Measurements from ENCODE around the gene RPS5. TPM values are rescaled to one million over a fixed set of nuclear protein-coding genes. Genes with fewer than 3 reads are reported as not detected.

Gene RPS5
- total RNA-seq, 2 donors from 2014 or later: 747 to 789 TPM

DNA sequence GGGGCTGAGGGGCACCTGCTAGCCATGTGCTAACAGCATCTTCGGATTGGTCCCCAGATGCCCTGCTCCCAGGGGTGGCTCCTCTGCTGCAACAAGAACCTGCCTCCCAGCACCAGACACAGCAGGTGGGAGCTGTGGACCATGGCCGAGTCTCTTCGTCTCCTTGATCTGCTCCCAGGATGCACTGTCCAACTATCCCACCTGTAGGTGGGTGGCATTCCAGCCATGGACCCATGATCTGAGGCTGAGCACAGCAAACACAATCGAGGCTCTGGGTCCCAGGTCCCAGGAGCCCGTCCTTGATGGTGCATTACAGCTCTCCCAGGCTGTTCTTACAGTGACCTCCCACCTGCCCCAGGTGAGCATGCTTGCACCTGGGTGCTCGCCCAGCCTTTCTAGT, 7.8 kb upstream of the RPS5 start:
- no peaks in the 10 kb centered on the region for H3K36me3 ChIP-seq
- no peak for DNase-seq (ENCODE audit: low spot score)
- TF ChIP-seq, protein P1, sequence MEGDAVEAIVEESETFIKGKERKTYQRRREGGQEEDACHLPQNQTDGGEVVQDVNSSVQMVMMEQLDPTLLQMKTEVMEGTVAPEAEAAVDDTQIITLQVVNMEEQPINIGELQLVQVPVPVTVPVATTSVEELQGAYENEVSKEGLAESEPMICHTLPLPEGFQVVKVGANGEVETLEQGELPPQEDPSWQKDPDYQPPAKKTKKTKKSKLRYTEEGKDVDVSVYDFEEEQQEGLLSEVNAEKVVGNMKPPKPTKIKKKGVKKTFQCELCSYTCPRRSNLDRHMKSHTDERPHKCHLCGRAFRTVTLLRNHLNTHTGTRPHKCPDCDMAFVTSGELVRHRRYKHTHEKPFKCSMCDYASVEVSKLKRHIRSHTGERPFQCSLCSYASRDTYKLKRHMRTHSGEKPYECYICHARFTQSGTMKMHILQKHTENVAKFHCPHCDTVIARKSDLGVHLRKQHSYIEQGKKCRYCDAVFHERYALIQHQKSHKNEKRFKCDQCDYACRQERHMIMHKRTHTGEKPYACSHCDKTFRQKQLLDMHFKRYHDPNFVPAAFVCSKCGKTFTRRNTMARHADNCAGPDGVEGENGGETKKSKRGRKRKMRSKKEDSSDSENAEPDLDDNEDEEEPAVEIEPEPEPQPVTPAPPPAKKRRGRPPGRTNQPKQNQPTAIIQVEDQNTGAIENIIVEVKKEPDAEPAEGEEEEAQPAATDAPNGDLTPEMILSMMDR (IDR thresholded peaks at IDR 0.05): no peak
- H3K27ac ChIP-seq: no peak overlapping the region
- no peak for ATAC-seq (ENCODE audit: insufficient number of reproducible peaks, low FRiP score, low read depth)
- no peak overlapping the region for H3K4me3 ChIP-seq
- H3K4me1 ChIP-seq (ENCODE audit: control insufficient read depth in 1 of 2, low read depth in 2 of 2): peaks cover 13 to 16% of the 10 kb centered on the region in 2 donors
- no peaks in the 10 kb centered on the region for H3K9me3 ChIP-seq
- no peaks in the 10 kb centered on the region for H3K27me3 ChIP-seq (replicated peaks; ENCODE audit: insufficient read depth)

DNA sequence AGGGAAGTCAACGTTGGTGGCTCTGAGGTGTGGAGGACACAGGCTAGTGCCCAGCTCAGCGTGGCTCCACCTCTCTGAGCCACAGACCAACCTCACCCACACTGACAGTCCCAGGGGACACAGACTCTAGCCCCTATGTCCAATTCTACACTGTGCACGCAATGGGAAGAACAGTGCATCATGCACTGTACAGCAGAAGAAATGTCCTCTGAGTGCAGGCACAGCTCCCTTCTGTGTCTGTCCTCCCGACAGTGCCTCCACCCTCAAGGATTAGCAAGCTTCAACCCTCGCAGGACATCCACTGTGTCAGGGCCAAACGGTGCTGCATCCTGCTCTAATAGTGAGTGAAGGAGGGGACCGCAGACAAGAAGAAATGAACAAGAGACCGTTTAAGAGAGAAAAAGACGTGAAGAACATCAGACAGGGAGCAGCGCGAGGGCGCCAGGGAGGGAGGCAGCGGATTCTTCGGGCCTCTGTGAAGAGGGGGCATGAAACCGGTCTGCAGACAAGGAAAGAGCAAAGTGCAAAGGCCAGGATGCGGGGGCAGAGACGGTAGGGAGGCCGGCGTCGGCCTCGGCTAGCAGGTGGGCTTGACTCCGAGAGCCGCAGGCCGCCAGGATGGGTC, 6.9 kb upstream of the RPS5 start:
- peaks cover 13 to 17% of the 10 kb centered on the region in 2 donors for H3K4me1 ChIP-seq (ENCODE audit: control insufficient read depth in 1 of 2, low read depth in 2 of 2)
- H3K36me3 ChIP-seq: no peaks in the 10 kb centered on the region
- DNase-seq (ENCODE audit: low spot score) (no peak), ATAC-seq (ENCODE audit: insufficient number of reproducible peaks, low FRiP score, low read depth) (peak; percentile 3)
- TF ChIP-seq, protein P1 (IDR thresholded peaks at IDR 0.05): no peak
- peak overlapping the region; percentile 79 to 81 for H3K27ac ChIP-seq
- H3K4me3 ChIP-seq: peak overlapping the region; percentile 83
- H3K27me3 ChIP-seq (replicated peaks; ENCODE audit: insufficient read depth): no peaks in the 10 kb centered on the region
- H3K9me3 ChIP-seq: no peaks in the 10 kb centered on the region

DNA sequence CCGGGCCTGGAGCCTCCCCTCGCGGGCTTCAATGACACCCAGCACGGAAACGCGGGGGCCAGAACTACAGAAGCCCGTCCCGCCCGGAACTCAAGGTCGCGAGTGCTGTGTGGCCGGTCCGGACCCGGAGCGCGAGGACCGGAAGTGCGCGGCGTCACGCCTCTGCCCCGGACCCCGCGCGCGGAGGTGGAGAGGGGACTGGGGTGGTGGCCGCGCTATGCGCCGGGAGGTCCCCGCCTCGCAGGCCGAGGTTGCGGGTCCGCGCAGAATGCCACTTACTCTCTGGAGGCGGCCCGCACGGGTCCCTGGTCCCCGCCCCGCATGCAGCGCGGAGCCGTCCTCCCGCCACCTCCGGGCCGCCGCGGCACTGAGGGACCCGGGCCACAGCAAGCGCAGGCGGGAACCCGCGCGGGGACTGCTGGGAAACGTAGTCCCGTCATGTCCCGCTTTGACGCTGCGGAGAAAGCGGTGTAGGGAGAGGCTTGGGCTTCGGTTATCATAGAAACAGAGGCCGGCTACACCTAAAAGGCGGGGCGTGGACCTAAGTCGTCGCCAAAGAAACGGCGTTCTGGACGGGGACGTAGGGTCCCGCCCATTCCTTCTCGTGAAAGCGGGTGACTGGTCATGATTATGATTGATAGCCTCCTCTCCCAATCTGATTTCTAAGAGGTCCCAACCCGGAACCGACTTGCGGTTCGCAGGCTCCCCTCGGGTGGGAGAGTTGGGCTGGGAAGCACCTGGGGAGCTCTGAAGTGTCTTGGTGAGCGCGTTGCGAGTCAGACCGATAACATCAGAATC, 6.2 kb upstream of the RPS5 start, which contains the start of gene ZNF837:
ZNF837 (minus strand) TSS at position 369 of the 798 bp plus-strand sequence. CDS start 11,698 bp downstream, outside the sequence.
- H3K27me3 ChIP-seq (replicated peaks; ENCODE audit: insufficient read depth): no peaks in the 10 kb centered on the region
- no peaks in the 10 kb centered on the region for H3K9me3 ChIP-seq
- ATAC-seq (ENCODE audit: insufficient number of reproducible peaks, low FRiP score, low read depth) (peak; percentile 98), DNase-seq (ENCODE audit: low spot score) (peak; percentile 92)
- peaks cover 16 to 24% of the 10 kb centered on the region in 2 donors for H3K4me1 ChIP-seq (ENCODE audit: control insufficient read depth in 1 of 2, low read depth in 2 of 2)
- TF ChIP-seq, protein P1 (IDR thresholded peaks at IDR 0.05): no peak
- peak within 1 kb of the TSS; percentile 83 for H3K4me3 ChIP-seq
- H3K27ac ChIP-seq: peak within 1 kb of the TSS; percentile 79 to 81
- H3K36me3 ChIP-seq: no peaks in the 10 kb centered on the region

DNA sequence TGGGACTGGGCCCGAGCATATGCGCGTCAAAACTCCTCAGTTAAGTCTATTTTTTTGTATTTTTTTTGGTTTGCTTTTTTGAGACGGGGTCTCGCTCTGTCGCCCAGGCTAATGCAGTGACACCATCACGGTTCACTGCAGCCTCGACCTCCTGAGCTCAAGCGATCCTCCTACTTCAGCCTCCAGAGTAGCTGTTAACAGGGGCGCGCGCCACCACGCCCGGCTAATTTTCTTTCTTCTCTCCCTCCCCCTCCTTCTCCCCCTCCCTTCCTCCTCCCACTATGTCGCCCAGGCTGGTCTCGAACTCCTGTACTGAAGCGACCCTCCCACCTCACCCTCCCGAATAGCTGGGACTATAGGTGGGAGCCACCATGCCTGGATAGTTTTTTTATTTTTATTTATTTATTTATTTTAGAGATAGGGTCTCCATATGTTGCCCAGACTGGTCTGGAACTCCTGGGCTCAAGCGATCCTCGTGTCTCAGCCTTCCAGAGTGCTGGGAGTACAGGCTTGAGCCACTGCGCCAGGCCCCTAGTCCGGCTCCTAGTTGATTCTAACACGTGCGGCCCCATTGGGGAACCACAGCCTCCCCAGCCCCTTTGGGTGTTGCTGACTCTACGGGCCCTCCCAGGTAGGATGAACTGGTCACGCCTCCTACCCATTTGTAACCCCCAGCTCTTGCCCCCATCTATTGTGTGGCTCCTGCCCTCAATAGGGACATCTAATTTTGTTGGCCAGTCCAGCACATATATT, 5.4 kb upstream of the RPS5 start:
- Histone ChIP-seq H3K4me3 (peak overlapping the region; percentile 83), H3K9me3 (no peaks in the 10 kb centered on the region), H3K4me1 (ENCODE audit: control insufficient read depth in 1 of 2, low read depth in 2 of 2) (peaks cover 20 to 30% of the 10 kb centered on the region in 2 donors), H3K27ac (peak overlapping the region; percentile 79 to 81), H3K36me3 (no peaks in the 10 kb centered on the region), H3K27me3 (replicated peaks; ENCODE audit: insufficient read depth) (no peaks in the 10 kb centered on the region)
- TF ChIP-seq, protein P1 (IDR thresholded peaks at IDR 0.05): no peak
- DNase-seq (ENCODE audit: low spot score): no peak
- no peak for ATAC-seq (ENCODE audit: insufficient number of reproducible peaks, low FRiP score, low read depth)

Measured in thoracic aorta (tissue), 2 donors.